ENCODE data around the gene RPS6KA2.

- no peak for TF ChIP-seq CTCF (conservative IDR thresholded peaks at IDR 0.05)
- no peak for TF ChIP-seq EZH2 (IDR thresholded peaks at IDR 0.05; ENCODE audit: low read depth)
Measured at GRCh38 chr6:166388290-166389004, 238.6 kb downstream of the RPS6KA2 start.
